Fibroblast of skin of left biceps (primary cell): Measurements from ENCODE around the gene UTS2.

Experiments used
- DNase-seq, 2 experiments: peaks; one replicate each; pipeline ENCODE4 v3.0.0-alpha.2; 2013; ENCODE audit warnings: low read depth in 2 of 2

Gene UTS2

GRCh38 chr1:7863756-7864328 lies 11.0 kb upstream of the UTS2 start:
- no peak for DNase-seq

- no peak for DNase-seq
These were observed 9.6 kb upstream of the UTS2 start for GRCh38 chr1:7862211-7863060.

GRCh38 chr1:7861452-7861851 lies 8.6 kb upstream of the UTS2 start:
- DNase-seq, result no peak

- DNase-seq, result no peak
These were observed 7.3 kb upstream of the UTS2 start for GRCh38 chr1:7860130-7860529.

- no peak for DNase-seq
These were observed 6.5 kb upstream of the UTS2 start for GRCh38 chr1:7859406-7859805.

GRCh38 chr1:7857985-7858384 lies 5.1 kb upstream of the UTS2 start:
- no peak for DNase-seq

GRCh38 chr1:7857000-7857399 lies 4.1 kb upstream of the UTS2 start:
- DNase-seq, result no peak

- no peak for DNase-seq
These were observed 3.5 kb upstream of the UTS2 start for GRCh38 chr1:7856345-7856744.

GRCh38 chr1:7853684-7854026 lies 790 bp upstream of the UTS2 start:
- DNase-seq, result no peak

- no peak for DNase-seq
These were observed 2.1 kb downstream of the UTS2 start for GRCh38 chr1:7850786-7851185.

GRCh38 chr1:7847599-7847998 lies 5.3 kb downstream of the UTS2 start:
- peak; percentile 13 to 17 for DNase-seq

GRCh38 chr1:7846656-7847055 lies 6.2 kb downstream of the UTS2 start:
- DNase-seq, result no peak

GRCh38 chr1:7845761-7846160 lies 7.1 kb downstream of the UTS2 start:
- no peak for DNase-seq

- DNase-seq, result no peak
These were observed 10.3 kb downstream of the UTS2 start for GRCh38 chr1:7842517-7842916.

GRCh38 chr1:7839526-7839925 lies 13.3 kb downstream of the UTS2 start:
- DNase-seq, result no peak

- no peak for DNase-seq
These were observed 14.2 kb downstream of the UTS2 start for GRCh38 chr1:7838714-7839113.

- no peak for DNase-seq
These were observed 19.8 kb downstream of the UTS2 start for GRCh38 chr1:7833035-7833434.

- DNase-seq, result no peak
These were observed 21.4 kb downstream of the UTS2 start for GRCh38 chr1:7831458-7831857.

- no peak for DNase-seq
These were observed 25.5 kb downstream of the UTS2 start for GRCh38 chr1:7827126-7827955.

- DNase-seq, result no peak
These were observed 26.5 kb downstream of the UTS2 start for GRCh38 chr1:7826363-7826762.

- no peak for DNase-seq
These were observed 28.2 kb downstream of the UTS2 start for GRCh38 chr1:7824701-7825100.

GRCh38 chr1:7821282-7821681 lies 31.6 kb downstream of the UTS2 start:
- no peak for DNase-seq
